ENCODE measurements around the gene AGPS.

Gene AGPS

DNA sequence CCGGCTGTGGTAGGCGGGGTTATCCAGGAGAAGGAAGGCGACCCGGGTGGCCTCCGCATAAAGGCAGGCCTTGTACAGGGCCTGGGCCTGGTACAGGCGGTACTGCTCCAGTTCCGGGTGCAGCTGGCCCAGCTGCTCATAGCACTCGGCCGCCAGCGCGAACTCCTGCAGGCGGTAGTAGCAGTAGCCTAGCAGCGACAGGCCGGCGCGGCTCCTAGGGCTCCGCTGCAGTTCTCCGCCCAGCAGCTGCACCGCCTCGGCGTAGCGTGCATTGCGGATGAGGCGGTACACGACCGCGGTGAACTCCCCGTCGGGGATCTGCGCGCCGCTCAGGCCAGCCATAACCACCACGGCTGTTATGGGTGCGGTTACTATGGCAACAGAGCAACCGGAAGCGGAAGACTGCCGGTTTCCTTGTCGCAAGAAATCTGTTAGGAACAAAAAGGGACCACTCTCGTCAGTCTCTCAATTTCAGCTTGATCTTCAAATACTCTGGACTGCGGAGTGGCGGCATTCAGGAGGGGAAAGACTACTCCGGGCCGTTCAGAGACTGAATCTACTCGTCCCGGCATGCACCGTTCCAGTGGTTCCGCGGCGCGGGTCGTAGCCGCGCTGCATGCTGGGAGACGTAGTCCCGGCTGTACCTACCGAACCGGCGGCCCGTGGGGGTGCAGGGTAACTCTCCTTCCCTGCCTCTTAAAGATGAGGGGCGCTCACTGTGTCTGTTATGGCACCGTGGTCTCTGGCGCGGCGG lies 160.0 kb downstream of the AGPS start (continued):
- TF ChIP-seq, protein P1, sequence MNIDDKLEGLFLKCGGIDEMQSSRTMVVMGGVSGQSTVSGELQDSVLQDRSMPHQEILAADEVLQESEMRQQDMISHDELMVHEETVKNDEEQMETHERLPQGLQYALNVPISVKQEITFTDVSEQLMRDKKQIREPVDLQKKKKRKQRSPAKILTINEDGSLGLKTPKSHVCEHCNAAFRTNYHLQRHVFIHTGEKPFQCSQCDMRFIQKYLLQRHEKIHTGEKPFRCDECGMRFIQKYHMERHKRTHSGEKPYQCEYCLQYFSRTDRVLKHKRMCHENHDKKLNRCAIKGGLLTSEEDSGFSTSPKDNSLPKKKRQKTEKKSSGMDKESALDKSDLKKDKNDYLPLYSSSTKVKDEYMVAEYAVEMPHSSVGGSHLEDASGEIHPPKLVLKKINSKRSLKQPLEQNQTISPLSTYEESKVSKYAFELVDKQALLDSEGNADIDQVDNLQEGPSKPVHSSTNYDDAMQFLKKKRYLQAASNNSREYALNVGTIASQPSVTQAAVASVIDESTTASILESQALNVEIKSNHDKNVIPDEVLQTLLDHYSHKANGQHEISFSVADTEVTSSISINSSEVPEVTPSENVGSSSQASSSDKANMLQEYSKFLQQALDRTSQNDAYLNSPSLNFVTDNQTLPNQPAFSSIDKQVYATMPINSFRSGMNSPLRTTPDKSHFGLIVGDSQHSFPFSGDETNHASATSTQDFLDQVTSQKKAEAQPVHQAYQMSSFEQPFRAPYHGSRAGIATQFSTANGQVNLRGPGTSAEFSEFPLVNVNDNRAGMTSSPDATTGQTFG (tag by site-specific recombination; IDR thresholded peaks at IDR 0.05; ENCODE audit: borderline replicate concordance), result no peak
- TF ChIP-seq ZNF146 (tag by site-specific recombination; IDR thresholded peaks at IDR 0.05) (no peak), KLF10 (tag by site-specific recombination; IDR thresholded peaks at IDR 0.05) (no peak), ZBTB1 (tag by site-specific recombination; IDR thresholded peaks at IDR 0.05) (no peak), ZNF670 (tag by site-specific recombination; IDR thresholded peaks at IDR 0.05; ENCODE audit: low read depth) (no peak), ZNF341 (tag by site-specific recombination; IDR thresholded peaks at IDR 0.05; ENCODE audit: low read depth) (peak; percentile 47; the same call in 1 of the 2 replicates), ZNF184 (tag by site-specific recombination; IDR thresholded peaks at IDR 0.05) (no peak), ZNF423 (tag by site-specific recombination; IDR thresholded peaks at IDR 0.05) (no peak), ZNF707 (tag by site-specific recombination; IDR thresholded peaks at IDR 0.05) (no peak), WT1 (tag by site-specific recombination; IDR thresholded peaks at IDR 0.05) (no peak), GLIS1 (tag by site-specific recombination; IDR thresholded peaks at IDR 0.05) (no peak), ZNF677 (tag by site-specific recombination; IDR thresholded peaks at IDR 0.05) (no peak), YY2 (tag by site-specific recombination; IDR thresholded peaks at IDR 0.05) (peak; percentile 56; the same call in 1 of the 2 replicates), TRIM28 (IDR thresholded peaks at IDR 0.05; ENCODE audit: borderline replicate concordance, low read length) (no peak), SP2 (tag by site-specific recombination; IDR thresholded peaks at IDR 0.05) (peak; percentile 62), ZFP37 (tag by site-specific recombination; IDR thresholded peaks at IDR 0.05) (no peak), ZNF248 (tag by site-specific recombination; IDR thresholded peaks at IDR 0.05) (no peak), ZNF19 (tag by site-specific recombination; IDR thresholded peaks at IDR 0.05; ENCODE audit: low read depth) (no peak), PRDM1 (tag by site-specific recombination; IDR thresholded peaks at IDR 0.05) (no peak), ZNF585B (tag by site-specific recombination; IDR thresholded peaks at IDR 0.05) (no peak), ZNF548 (tag by site-specific recombination; IDR thresholded peaks at IDR 0.05) (no peak), ZNF555 (tag by site-specific recombination; conservative IDR thresholded peaks at IDR 0.05) (no peak), ZNF510 (tag by site-specific recombination; IDR thresholded peaks at IDR 0.05; ENCODE audit: insufficient replicate concordance) (no peak)
- TF ChIP-seq, protein P2, sequence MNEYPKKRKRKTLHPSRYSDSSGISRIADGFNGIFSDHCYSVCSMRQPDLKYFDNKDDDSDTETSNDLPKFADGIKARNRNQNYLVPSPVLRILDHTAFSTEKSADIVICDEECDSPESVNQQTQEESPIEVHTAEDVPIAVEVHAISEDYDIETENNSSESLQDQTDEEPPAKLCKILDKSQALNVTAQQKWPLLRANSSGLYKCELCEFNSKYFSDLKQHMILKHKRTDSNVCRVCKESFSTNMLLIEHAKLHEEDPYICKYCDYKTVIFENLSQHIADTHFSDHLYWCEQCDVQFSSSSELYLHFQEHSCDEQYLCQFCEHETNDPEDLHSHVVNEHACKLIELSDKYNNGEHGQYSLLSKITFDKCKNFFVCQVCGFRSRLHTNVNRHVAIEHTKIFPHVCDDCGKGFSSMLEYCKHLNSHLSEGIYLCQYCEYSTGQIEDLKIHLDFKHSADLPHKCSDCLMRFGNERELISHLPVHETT (tag by site-specific recombination; IDR thresholded peaks at IDR 0.05), result no peak
- TF ChIP-seq, protein P3, sequence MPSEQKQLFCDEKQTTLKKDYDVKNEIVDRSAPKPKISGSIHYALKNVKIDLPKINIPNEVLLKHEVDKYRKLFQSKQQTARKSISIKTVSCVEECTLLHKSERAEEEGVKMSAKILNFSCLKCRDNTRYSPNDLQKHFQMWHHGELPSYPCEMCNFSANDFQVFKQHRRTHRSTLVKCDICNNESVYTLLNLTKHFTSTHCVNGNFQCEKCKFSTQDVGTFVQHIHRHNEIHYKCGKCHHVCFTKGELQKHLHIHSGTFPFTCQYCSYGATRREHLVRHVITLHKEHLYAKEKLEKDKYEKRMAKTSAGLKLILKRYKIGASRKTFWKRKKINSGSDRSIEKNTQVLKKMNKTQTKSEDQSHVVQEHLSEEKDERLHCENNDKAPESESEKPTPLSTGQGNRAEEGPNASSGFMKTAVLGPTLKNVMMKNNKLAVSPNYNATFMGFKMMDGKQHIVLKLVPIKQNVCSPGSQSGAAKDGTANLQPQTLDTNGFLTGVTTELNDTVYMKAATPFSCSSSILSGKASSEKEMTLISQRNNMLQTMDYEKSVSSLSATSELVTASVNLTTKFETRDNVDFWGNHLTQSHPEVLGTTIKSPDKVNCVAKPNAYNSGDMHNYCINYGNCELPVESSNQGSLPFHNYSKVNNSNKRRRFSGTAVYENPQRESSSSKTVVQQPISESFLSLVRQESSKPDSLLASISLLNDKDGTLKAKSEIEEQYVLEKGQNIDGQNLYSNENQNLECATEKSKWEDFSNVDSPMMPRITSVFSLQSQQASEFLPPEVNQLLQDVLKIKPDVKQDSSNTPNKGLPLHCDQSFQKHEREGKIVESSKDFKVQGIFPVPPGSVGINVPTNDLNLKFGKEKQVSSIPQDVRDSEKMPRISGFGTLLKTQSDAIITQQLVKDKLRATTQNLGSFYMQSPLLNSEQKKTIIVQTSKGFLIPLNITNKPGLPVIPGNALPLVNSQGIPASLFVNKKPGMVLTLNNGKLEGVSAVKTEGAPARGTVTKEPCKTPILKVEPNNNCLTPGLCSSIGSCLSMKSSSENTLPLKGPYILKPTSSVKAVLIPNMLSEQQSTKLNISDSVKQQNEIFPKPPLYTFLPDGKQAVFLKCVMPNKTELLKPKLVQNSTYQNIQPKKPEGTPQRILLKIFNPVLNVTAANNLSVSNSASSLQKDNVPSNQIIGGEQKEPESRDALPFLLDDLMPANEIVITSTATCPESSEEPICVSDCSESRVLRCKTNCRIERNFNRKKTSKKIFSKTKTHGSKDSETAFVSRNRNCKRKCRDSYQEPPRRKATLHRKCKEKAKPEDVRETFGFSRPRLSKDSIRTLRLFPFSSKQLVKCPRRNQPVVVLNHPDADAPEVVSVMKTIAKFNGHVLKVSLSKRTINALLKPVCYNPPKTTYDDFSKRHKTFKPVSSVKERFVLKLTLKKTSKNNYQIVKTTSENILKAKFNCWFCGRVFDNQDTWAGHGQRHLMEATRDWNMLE (tag by site-specific recombination; conservative IDR thresholded peaks at IDR 0.05; ENCODE audit: low read depth), result peak; percentile 84
- TF ChIP-seq, protein P4, sequence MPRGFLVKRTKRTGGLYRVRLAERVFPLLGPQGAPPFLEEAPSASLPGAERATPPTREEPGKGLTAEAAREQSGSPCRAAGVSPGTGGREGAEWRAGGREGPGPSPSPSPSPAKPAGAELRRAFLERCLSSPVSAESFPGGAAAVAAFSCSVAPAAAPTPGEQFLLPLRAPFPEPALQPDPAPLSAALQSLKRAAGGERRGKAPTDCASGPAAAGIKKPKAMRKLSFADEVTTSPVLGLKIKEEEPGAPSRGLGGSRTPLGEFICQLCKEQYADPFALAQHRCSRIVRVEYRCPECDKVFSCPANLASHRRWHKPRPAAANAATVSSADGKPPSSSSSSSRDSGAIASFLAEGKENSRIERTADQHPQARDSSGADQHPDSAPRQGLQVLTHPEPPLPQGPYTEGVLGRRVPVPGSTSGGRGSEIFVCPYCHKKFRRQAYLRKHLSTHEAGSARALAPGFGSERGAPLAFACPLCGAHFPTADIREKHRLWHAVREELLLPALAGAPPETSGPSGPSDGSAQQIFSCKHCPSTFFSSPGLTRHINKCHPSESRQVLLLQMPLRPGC (tag by site-specific recombination; IDR thresholded peaks at IDR 0.05), result no peak
- TF ChIP-seq, protein P5, sequence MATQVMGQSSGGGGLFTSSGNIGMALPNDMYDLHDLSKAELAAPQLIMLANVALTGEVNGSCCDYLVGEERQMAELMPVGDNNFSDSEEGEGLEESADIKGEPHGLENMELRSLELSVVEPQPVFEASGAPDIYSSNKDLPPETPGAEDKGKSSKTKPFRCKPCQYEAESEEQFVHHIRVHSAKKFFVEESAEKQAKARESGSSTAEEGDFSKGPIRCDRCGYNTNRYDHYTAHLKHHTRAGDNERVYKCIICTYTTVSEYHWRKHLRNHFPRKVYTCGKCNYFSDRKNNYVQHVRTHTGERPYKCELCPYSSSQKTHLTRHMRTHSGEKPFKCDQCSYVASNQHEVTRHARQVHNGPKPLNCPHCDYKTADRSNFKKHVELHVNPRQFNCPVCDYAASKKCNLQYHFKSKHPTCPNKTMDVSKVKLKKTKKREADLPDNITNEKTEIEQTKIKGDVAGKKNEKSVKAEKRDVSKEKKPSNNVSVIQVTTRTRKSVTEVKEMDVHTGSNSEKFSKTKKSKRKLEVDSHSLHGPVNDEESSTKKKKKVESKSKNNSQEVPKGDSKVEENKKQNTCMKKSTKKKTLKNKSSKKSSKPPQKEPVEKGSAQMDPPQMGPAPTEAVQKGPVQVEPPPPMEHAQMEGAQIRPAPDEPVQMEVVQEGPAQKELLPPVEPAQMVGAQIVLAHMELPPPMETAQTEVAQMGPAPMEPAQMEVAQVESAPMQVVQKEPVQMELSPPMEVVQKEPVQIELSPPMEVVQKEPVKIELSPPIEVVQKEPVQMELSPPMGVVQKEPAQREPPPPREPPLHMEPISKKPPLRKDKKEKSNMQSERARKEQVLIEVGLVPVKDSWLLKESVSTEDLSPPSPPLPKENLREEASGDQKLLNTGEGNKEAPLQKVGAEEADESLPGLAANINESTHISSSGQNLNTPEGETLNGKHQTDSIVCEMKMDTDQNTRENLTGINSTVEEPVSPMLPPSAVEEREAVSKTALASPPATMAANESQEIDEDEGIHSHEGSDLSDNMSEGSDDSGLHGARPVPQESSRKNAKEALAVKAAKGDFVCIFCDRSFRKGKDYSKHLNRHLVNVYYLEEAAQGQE (tag by site-specific recombination; IDR thresholded peaks at IDR 0.05), result no peak

Data from HEK293 (cell line).